Measurements from ENCODE around the gene COMT.

COMT gene

GRCh38 chr22:19970479-19971275, 29.1 kb downstream of the COMT start:
- peak; percentile 71 for DNase-seq (ENCODE audit: low read depth)

GRCh38 chr22:19971276-19972124, 29.9 kb downstream of the COMT start:
- no peak for DNase-seq (ENCODE audit: low read depth)

DNA sequence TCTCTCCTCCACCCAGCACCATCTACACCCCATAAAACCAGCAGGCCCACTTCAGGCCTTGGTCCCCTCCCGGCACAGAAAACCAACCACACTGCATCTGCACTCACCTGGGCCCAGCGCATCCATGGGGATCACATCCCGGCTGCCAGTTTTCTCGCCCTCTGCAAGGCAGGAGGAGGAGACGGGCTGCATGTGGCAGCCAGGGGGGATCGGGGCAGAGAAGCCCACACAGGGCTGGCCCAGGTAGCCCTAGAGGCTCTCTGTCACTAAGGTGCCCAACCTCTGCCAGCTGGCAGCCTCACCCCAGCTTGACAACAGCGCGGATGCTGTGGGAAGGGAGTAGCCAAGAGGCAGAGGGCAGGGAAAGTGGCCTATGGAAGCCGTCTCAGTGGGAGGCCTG, 30.7 kb downstream of the COMT start:
- DNase-seq (ENCODE audit: low read depth): no peak

- DNase-seq (ENCODE audit: low read depth): no peak
Measured at GRCh38 chr22:19972652-19973550, 31.3 kb downstream of the COMT start.

GRCh38 chr22:19973551-19974267, 32.1 kb downstream of the COMT start:
- DNase-seq (ENCODE audit: low read depth): no peak

- DNase-seq (ENCODE audit: low read depth): no peak
Measured at GRCh38 chr22:19974268-19974861, 32.8 kb downstream of the COMT start.

DNA sequence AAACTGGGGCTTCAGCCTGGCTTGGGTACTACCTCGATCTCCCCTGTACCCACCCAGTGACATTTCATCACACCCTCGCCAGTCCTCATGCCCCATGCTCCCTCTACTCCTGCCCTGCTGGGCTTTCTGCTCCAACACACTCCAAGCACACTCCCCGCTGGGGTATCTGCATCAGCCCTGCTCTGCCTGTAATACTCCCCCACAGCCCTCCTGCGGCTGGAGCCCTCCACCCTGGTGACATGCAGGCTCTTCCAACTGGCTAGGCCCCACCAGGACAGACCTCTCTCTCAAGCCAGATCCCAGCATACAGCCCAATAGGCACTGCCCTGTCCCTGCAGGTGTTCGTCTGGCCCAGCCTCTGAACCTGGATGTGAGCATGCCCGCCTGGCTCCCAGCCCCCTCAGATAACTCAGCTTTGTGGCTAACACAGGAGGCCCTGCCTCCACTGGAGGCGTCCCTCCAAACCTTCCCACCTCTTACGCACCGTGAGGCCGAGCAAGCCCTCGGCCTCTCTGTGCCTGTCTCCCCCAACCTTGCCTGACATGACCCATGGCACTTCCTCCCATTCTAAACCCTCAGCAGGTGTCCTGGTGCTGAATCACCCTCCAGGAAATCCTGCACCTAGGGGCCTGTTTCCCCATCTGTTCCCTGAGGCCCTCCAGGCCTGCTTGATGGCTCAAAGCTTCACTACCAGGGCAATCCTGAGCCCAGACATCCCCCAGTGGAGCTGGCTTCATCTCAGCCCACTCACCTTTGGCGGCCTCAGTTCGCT, 33.5 kb downstream of the COMT start:
- DNase-seq (ENCODE audit: low read depth): no peak

GRCh38 chr22:19975707-19976035, 34.1 kb downstream of the COMT start:
- no peak for DNase-seq (ENCODE audit: low read depth)

DNA sequence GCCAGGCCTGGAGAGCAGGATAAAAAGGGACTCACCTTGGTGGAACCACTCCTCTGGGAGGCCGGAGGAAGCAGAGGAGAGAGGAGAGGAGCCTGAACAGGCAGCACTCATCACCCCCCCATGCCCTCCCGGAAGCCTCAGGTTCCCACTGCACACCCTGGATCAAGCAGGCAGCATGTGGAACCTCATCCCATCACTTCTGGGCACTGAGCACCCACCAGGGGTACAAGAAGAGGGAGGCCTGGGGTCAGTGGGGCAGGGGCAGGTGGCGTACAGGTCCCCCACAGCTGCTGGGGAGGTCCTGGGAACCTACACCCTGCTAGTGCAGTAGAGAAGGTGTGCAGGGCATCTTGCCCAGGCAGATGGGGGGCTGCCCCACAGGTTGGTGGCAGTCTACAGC, 35.1 kb downstream of the COMT start:
- DNase-seq (ENCODE audit: low read depth): no peak

DNA sequence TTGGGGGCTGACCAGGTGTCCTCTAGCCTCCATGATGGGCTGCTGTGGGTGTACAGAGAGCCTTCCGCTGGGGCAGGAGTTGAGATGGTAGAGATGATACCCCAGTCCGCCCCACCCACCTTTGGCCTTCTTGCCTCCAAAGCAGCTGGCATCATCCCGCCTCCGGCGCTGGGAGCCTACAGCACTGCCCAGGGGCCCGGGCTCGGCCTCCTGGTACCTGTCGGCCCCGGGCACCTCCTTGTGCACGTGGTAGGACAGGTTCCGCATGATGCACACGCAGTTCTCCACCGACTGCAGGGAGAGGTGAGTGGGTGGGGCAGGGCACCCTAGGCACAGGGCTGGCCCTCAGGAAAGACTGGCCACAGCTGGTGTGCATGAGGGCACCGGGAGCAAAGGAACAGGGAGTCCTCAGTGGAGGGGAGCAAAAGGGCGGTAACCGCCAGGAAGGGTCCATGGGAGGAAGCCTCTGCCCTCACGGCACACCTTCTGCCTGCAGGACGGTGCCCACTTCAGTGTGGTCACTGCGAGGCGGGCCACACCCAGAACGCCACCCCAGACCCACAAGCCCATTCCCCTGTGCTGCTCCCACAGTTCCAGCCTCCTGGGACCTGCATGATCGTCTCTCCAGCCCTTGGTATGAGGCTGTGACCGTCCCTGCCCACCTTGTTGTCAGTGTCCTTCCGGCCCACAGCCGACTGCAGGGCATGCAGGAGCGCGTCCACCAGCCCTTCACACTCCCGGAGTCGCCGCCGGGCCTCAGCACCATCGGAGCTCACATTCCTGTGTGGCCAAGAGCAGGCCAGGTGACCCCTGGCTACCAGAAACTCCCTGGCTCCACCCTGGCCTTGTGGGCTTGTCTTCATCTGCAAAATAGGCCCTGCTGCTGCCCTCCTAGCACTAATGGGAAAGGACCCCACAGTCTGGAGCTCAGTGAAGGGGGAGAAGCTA, 36.0 kb downstream of the COMT start:
- DNase-seq (ENCODE audit: low read depth): no peak

DNA sequence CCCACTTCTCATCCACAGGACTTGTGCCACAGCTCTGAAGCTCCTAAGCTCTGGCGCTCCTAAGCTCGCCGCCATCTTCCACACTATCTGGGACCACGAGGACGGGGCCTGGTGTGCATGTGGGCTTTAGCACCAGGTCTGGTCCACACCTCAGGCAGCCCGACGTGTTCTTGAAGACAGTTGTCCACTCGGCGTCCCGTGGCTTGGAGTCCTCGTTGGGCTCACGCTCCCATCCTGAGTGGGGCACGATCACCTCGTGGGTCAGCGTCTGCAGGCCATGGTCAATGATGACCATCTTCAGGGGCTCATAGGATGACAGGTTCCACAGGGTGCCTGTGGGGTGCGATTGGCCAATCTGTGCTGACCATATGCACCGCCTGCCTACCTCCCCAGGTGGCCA, 37.2 kb downstream of the COMT start:
- no peak for DNase-seq (ENCODE audit: low read depth)

DNA sequence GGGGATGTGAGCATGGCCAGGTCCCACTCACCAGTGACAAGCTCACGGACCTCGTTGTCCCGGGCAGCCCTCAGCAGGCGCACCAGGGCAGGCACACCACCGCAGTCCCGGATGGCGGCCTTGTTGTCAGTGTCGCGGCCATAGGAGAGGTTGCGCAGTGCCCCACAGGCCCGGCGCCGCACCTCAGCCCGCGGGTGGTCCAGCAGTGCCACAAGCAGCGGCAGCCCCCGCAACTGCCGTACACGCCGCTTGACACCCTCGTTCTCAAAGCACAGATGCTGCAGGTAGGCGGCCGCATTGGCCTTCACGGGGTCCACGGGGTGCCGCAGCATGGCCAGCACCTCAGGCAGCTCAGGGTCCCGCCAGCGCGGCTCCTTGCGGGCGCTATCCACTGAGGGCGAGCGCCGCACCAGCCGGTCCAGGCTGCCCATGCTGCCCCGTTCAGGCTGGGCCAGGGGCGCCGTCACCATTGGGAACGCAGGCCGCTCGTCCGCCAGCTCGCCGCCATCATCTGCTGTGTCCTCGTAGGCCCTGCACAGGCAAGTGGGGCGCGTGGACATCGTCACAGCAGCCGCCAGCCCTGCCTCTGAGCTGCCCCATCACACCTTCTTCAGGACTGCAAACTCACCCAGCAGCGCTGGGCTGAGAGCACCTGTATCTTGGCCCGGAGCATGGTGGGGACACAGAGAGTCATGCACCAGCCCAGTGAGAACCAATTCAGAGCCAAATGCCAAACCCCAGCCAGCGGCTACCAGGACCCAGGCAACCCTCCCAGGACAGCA, 38.3 kb downstream of the COMT start:
- no peak for DNase-seq (ENCODE audit: low read depth)

GRCh38 chr22:19980766-19981165, 39.2 kb downstream of the COMT start:
- DNase-seq (ENCODE audit: low read depth): no peak

- DNase-seq (ENCODE audit: low read depth): no peak
Measured at GRCh38 chr22:19981171-19981960, 39.8 kb downstream of the COMT start.

DNA sequence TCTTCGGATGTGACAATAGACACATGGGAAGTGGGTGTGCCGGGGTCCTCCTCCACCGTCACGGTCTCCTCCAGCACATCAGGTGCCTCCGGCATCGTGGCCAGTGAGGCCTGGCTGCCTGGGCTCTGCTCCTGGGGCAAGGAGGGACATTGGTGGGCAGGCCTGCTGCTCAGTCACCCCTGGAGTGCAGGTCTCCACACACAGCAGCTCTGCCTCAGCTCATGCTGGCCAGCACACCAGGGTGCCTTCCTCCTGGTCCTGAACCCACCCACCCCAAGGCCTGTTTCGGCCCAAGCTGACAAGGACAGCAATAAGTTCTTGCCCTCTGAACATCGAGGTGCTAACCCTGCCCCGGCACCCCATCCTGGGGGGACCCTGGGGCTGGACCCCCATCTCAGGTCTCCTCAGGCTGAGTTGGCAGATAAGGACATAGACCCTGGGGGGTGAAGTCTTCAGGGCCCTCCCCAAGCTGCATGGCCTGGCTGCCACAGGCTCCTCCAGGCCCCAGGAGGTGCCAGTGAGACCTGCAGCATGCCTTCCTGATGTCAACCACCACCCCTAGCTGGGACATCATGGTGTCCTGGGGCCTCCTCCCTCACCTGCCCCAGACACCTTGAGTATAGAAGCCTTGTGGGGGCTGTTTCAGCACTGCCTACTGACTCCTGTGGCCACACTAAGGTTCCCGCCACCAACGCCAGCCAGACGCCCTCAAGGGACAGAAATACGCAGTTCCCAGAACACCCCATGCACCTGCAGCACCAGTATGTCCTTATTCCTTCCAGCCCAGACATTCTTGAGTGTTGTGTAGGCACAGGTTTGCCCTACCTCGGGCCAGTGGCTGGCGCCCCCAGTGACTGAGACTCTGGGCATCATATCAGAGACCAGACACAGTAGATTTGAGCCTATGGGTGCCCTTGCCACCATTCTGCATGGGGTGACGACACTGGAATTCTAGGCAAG, 40.7 kb downstream of the COMT start:
- DNase-seq (ENCODE audit: low read depth): no peak

DNA sequence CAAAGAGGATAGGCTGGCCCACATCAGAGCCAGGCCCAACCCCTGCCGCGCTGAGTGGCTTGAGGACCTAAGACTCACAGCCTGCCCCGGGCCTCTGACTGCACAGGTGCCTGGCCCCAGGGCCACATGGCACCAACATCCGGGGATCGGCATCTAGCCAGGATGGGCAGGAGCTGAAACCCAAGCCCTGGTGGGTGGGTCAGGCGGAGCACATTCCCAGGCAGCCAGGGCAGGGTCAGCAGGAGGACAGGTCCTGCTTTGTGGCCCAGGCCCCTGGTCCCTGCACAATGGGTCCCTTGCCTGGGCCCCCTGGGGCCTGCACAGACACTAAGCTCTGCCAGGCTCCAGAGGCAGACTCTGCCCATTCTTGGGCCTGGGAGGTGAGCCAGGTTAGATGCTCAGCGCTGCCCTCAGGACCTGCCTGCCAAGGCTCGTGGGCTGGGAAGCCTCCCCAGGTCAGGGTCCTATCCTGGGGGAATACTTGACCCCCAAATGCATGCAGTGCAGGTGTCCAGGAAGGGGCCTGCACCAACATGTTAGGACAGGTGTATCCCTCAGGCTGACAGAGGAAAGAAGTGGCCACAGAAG, 41.5 kb downstream of the COMT start:
- DNase-seq (ENCODE audit: low read depth): no peak

Measured in stimulated activated CD8-positive, alpha-beta memory T cell treated with anti-CD3 and anti-CD28 coated beads, Interleukin-4, amount 100 ng/mL, for 24 hours (primary cell).